HG03432 (cell line): ENCODE measurements around the gene PARD3.

Experiments
- ATAC-seq: cut with Tn5 transposase; IDR thresholded peaks from one replicate; pipeline ENCODE4 v1.9.1; 2021; ENCODE audit warnings: mild to moderate bottlenecking, moderate library complexity; ENCODE audit not compliant: unreplicated experiment

PARD3 gene

GRCh38 chr10:34061841-34062240 lies 753.3 kb downstream of the PARD3 start:
- ATAC-seq = no peak
